Ishikawa (cell line): ENCODE measurements around the gene SMTNL2.

ENCODE experiments used
- CEBPB ChIP-seq: IDR thresholded peaks from 2 replicates; pipeline ENCODE4 v1.6.1; 2012
- CREB1 ChIP-seq: IDR thresholded peaks from 2 replicates; pipeline ENCODE4 v1.6.1; 2012; ENCODE audit warnings: low read depth
- EGR1 ChIP-seq: IDR thresholded peaks from 2 replicates; pipeline ENCODE4 v1.6.1; 2012
- EP300 ChIP-seq: IDR thresholded peaks from 2 replicates; pipeline ENCODE4 v1.6.1; 2012; ENCODE audit warnings: borderline replicate concordance
- MAX ChIP-seq: IDR thresholded peaks from 2 replicates; pipeline ENCODE4 v1.6.1; 2012
- RAD21 ChIP-seq: IDR thresholded peaks from 2 replicates; pipeline ENCODE4 v1.6.1; 2012; ENCODE audit warnings: low read depth
- TEAD4 ChIP-seq: IDR thresholded peaks from 2 replicates; pipeline ENCODE4 v1.6.1; 2012
- ZBTB7A ChIP-seq: IDR thresholded peaks from 2 replicates; pipeline ENCODE4 v1.6.1; 2012; ENCODE audit warnings: low read depth

GRCh38 chr17:4542726-4543191 is 41.6 kb upstream of the SMTNL2 start:
- TF ChIP-seq ZBTB7A (no peak), CEBPB (no peak), EP300 (no peak), RAD21 (no peak), TEAD4 (no peak), MAX (no peak), EGR1 (no peak), CREB1 (no peak)
